ENCODE data around the gene NT5DC1. TPM values are rescaled to one million over a fixed set of nuclear protein-coding genes. Genes with fewer than 3 reads are reported as not detected.

NT5DC1 gene
- total and polyA plus RNA-seq, 10 of the 15 experiments (the other 5 are each of a cell fraction or from before 2014, with no cell fraction given): 40.8 to 140 (median 66.8) TPM

GRCh38 chr6:116206231-116206903 is 105.7 kb downstream of the NT5DC1 start:
- in situ Hi-C loops (cut with MboI): no loop called here
- CTCF ChIA-PET: interaction anchor here (1.4 to 5.0 kb wide), 2 partner anchors 9 to 11 kb away, joined by 3 to 45 read pairs; no protein-coding TSS in a partner anchor
- no peak for FAIRE-seq

More at GRCh38 chr6:116206231-116206903, 105.7 kb downstream of the NT5DC1 start:
- SMC1A ChIA-PET (ENCODE audit: uncharacterized antibody, unreplicated experiment): interaction anchor here (1.0 to 1.6 kb wide), 2 partner anchors 10 to 21 kb away, joined by 3 to 4 read pairs; no protein-coding TSS in a partner anchor
- Histone ChIP-seq H3K36me3 (ENCODE audit: control insufficient read depth in 2 of 2, insufficient read depth in 2 of 2, low read length in 1 of 2) (no peaks in the 10 kb centered on the region; a peak in 1 of 4 replicates), H3K79me2 (ENCODE audit: control insufficient read depth, insufficient read depth, low read length) (no peaks in the 10 kb centered on the region), H3K9me3 (replicated peaks; ENCODE audit: control insufficient read depth, insufficient read depth, low read length) (no peaks in the 10 kb centered on the region), H3K9ac (ENCODE audit: control insufficient read depth, insufficient read depth, low read length) (no peak overlapping the region), H3K4me2 (ENCODE audit: control insufficient read depth, insufficient read depth) (no peak overlapping the region), H3K4me3 (no peak overlapping the region), H2AFZ (ENCODE audit: control insufficient read depth, low read depth, low read length) (no peak overlapping the region), H3K27ac (ENCODE audit: control insufficient read depth, insufficient read depth) (no peak overlapping the region), H3K4me1 (ENCODE audit: control insufficient read depth, insufficient read depth, low read length) (no peaks in the 10 kb centered on the region; the same call in 1 of the 2 replicates), H4K20me1 (ENCODE audit: control insufficient read depth, insufficient read depth) (no peaks in the 10 kb centered on the region), H3K27me3 (replicated peaks in 1 of 2; ENCODE audit: control insufficient read depth in 2 of 2, insufficient read depth in 2 of 2, low read length in 1 of 2) (no peaks in the 10 kb centered on the region)
- no peak for TF ChIP-seq CREM (IDR thresholded peaks at IDR 0.05; ENCODE audit: low read depth)
- TF ChIP-seq DPF2 (IDR thresholded peaks at IDR 0.05): no peak
- TF ChIP-seq BACH1 (IDR thresholded peaks at IDR 0.05; ENCODE audit: borderline replicate concordance): no peak
- no peak for TF ChIP-seq KLF5 (IDR thresholded peaks at IDR 0.05; ENCODE audit: partially characterized antibody)
- TF ChIP-seq ZNF207 (IDR thresholded peaks at IDR 0.05; ENCODE audit: borderline replicate concordance): no peak
- TF ChIP-seq E2F4 (IDR thresholded peaks at IDR 0.05; ENCODE audit: low read depth, low read length): no peak
- TF ChIP-seq HCFC1 (IDR thresholded peaks at IDR 0.05; ENCODE audit: low read length): no peak
- TF ChIP-seq CBX5 (IDR thresholded peaks at IDR 0.05; ENCODE audit: low read depth): no peak
- no peak for TF ChIP-seq IKZF2 (IDR thresholded peaks at IDR 0.05)
- TF ChIP-seq CBX3 (IDR thresholded peaks at IDR 0.05; ENCODE audit: borderline replicate concordance, low read depth): no peak
- no peak for ATAC-seq
- 96% methylated on average over 1 of the region's 1 CpG for WGBS (ENCODE audit: insufficient coverage, insufficient replicate concordance, low lambda C conversion rate, missing lambda C conversion rate)
- no TSS peak for BruUV-seq (replicated peaks)
- RAD21 ChIA-PET (ENCODE audit: unreplicated experiment): no interaction called here
- POLR2A ChIA-PET: no interaction called here
- intact Hi-C loops (cut with micrococcal nuclease; ENCODE audit: unreplicated experiment): no loop called here
- DNase-seq (ENCODE audit: low read depth, low spot score): no peak

All from GM12878 (cell line).